HG02623 (cell line): ENCODE data around the gene LACTBL1.
"Not testable (repeated sequence)": the region's sequence is repeated elsewhere in the genome, so short reads cannot be mapped to it uniquely, and the experiment has no call there.

Source experiments
- ATAC-seq: cut with Tn5 transposase; IDR thresholded peaks from one replicate; pipeline ENCODE4 v1.9.1; 2021; ENCODE audit warnings: moderate library complexity; ENCODE audit not compliant: unreplicated experiment

Gene LACTBL1

GRCh38 chr1:22972760-22973159, at the start of gene LACTBL1:
Gene LACTBL1, minus strand, starts transcription at chr1:22972866. Its CDS starts 550 bp downstream, at chr1:22972316.
- no peak for ATAC-seq

- ATAC-seq, result no peak
Measured at GRCh38 chr1:23021834-23022233, 49.2 kb upstream of the LACTBL1 start.

GRCh38 chr1:23020706-23021405, 48.2 kb upstream of the LACTBL1 start:
- no peak for ATAC-seq

- ATAC-seq, result no peak
Measured at GRCh38 chr1:23019863-23020625, 47.4 kb upstream of the LACTBL1 start.

GRCh38 chr1:23019094-23019862, 46.6 kb upstream of the LACTBL1 start, which contains the start of gene KDM1A:
Gene KDM1A, plus strand, starts transcription at chr1:23019468. Its CDS starts 129 bp downstream, at chr1:23019597.
- ATAC-seq, result peak; percentile 92

GRCh38 chr1:23018661-23019093, 46.0 kb upstream of the LACTBL1 start:
- no peak for ATAC-seq

- ATAC-seq, result no peak
Measured at GRCh38 chr1:23013657-23014056, 41.0 kb upstream of the LACTBL1 start.

GRCh38 chr1:23010025-23010424, 37.4 kb upstream of the LACTBL1 start:
- ATAC-seq, result not testable (repeated sequence)

GRCh38 chr1:23008901-23009300, 36.2 kb upstream of the LACTBL1 start:
- ATAC-seq, result no peak

- ATAC-seq, result no peak
Measured at GRCh38 chr1:23007106-23007505, 34.4 kb upstream of the LACTBL1 start.

- ATAC-seq, result not testable (repeated sequence)
Measured at GRCh38 chr1:23004769-23005168, 32.1 kb upstream of the LACTBL1 start.

- ATAC-seq, result no peak
Measured at GRCh38 chr1:23004112-23004511, 31.4 kb upstream of the LACTBL1 start.

- ATAC-seq, result not testable (repeated sequence)
Measured at GRCh38 chr1:23002218-23002617, 29.6 kb upstream of the LACTBL1 start.

GRCh38 chr1:23000133-23000532, 27.5 kb upstream of the LACTBL1 start:
- not testable (repeated sequence) for ATAC-seq

GRCh38 chr1:22997528-22997927, 24.9 kb upstream of the LACTBL1 start:
- ATAC-seq, result not testable (repeated sequence)

GRCh38 chr1:22995774-22996173, 23.1 kb upstream of the LACTBL1 start:
- no peak for ATAC-seq

GRCh38 chr1:22993220-22993795, 20.6 kb upstream of the LACTBL1 start:
- ATAC-seq, result not testable (repeated sequence)

- ATAC-seq, result not testable (repeated sequence)
Measured at GRCh38 chr1:22992384-22992783, 19.7 kb upstream of the LACTBL1 start.

- no peak for ATAC-seq
Measured at GRCh38 chr1:22983944-22984343, 11.3 kb upstream of the LACTBL1 start.

- not testable (repeated sequence) for ATAC-seq
Measured at GRCh38 chr1:22980471-22980790, 7.8 kb upstream of the LACTBL1 start.

GRCh38 chr1:22978299-22978698, 5.6 kb upstream of the LACTBL1 start:
- no peak for ATAC-seq
